ENCODE results near the gene DMXL2. TPM values are rescaled to one million over a fixed set of nuclear protein-coding genes. Genes with fewer than 3 reads are reported as not detected.
"Not testable (repeated sequence)": the region's sequence is repeated elsewhere in the genome, so short reads cannot be mapped to it uniquely, and the experiment has no call there.

DMXL2 gene
- polyA plus RNA-seq, 3 donors from 2014 or later = 0.06 to 0.47 TPM; not detected in 1

- H3K4me3 Mint-ChIP-seq = no peak overlapping the region
- no peaks in the 10 kb centered on the region for H3K9me3 Mint-ChIP-seq
- peaks cover 2 to 12% (median 7%) of the 10 kb centered on the region in 3 donors for H3K27me3 Mint-ChIP-seq (ENCODE audit: low read depth in 3 of 3)
- H3K36me3 Mint-ChIP-seq = no peaks in the 10 kb centered on the region
- DNase-seq = no peak
- H3K4me1 Mint-ChIP-seq = peaks cover 11 to 19% of the 10 kb centered on the region in 2 donors
- H3K27ac Mint-ChIP-seq = no peak overlapping the region
Measured at GRCh38 chr15:51619331-51620035, 3.1 kb downstream of the DMXL2 start.

- Mint-ChIP-seq H3K36me3 (no peaks in the 10 kb centered on the region), H3K4me3 (no peak overlapping the region), H3K27me3 (ENCODE audit: low read depth in 3 of 3) (peaks cover 2 to 8% (median 6%) of the 10 kb centered on the region in 3 donors), H3K27ac (no peak overlapping the region), H3K4me1 (peaks cover 7 to 9% of the 10 kb centered on the region in 2 donors), H3K9me3 (no peaks in the 10 kb centered on the region)
- DNase-seq = no peak
Measured at GRCh38 chr15:51617886-51618285, 4.7 kb downstream of the DMXL2 start.

- no peaks in the 10 kb centered on the region for H3K4me1 Mint-ChIP-seq
- H3K36me3 Mint-ChIP-seq = peaks cover 0 to 5% (median 0%) of the 10 kb centered on the region in 3 donors
- no peak overlapping the region for H3K27ac Mint-ChIP-seq
- H3K9me3 Mint-ChIP-seq = peaks cover 0 to 6% (median 1%) of the 10 kb centered on the region in 6 donors
- peaks cover 0 to 3% (median 2%) of the 10 kb centered on the region in 3 donors for H3K27me3 Mint-ChIP-seq (ENCODE audit: low read depth in 3 of 3)
- no peak for DNase-seq
- no peak overlapping the region for H3K4me3 Mint-ChIP-seq
Measured at GRCh38 chr15:51613951-51614350, 8.6 kb downstream of the DMXL2 start.

- H3K9me3 Mint-ChIP-seq; H3K4me3 Mint-ChIP-seq; DNase-seq; H3K27ac Mint-ChIP-seq; H3K4me1 Mint-ChIP-seq; H3K27me3 Mint-ChIP-seq (ENCODE audit: low read depth in 3 of 3); H3K36me3 Mint-ChIP-seq: not testable (repeated sequence)
Measured at GRCh38 chr15:51612669-51613068, 9.9 kb downstream of the DMXL2 start.

- not testable (repeated sequence) for H3K27ac Mint-ChIP-seq; H3K9me3 Mint-ChIP-seq; H3K36me3 Mint-ChIP-seq; DNase-seq; H3K4me3 Mint-ChIP-seq; H3K4me1 Mint-ChIP-seq; H3K27me3 Mint-ChIP-seq (ENCODE audit: low read depth in 3 of 3)
Measured at GRCh38 chr15:51603462-51603948, 19.1 kb downstream of the DMXL2 start.

- H3K27ac Mint-ChIP-seq = no peak overlapping the region
- peaks cover 0 to 3% (median 0%) of the 10 kb centered on the region in 6 donors for H3K9me3 Mint-ChIP-seq
- no peak overlapping the region for H3K4me3 Mint-ChIP-seq
- H3K4me1 Mint-ChIP-seq = no peaks in the 10 kb centered on the region
- DNase-seq = no peak
- H3K27me3 Mint-ChIP-seq (ENCODE audit: low read depth in 3 of 3) = peaks cover 3 to 4% (median 3%) of the 10 kb centered on the region in 3 donors
- no peaks in the 10 kb centered on the region for H3K36me3 Mint-ChIP-seq
Measured at GRCh38 chr15:51603002-51603401, 19.6 kb downstream of the DMXL2 start.

GRCh38 chr15:51602484-51602883 is 20.1 kb downstream of the DMXL2 start:
- no peak for DNase-seq
- no peak overlapping the region for H3K27ac Mint-ChIP-seq
- H3K27me3 Mint-ChIP-seq (ENCODE audit: low read depth in 3 of 3) = peaks cover 3 to 4% (median 3%) of the 10 kb centered on the region in 3 donors
- H3K4me3 Mint-ChIP-seq = no peak overlapping the region
- H3K4me1 Mint-ChIP-seq = no peaks in the 10 kb centered on the region
- peaks cover 0 to 3% (median 0%) of the 10 kb centered on the region in 6 donors for H3K9me3 Mint-ChIP-seq
- no peaks in the 10 kb centered on the region for H3K36me3 Mint-ChIP-seq

GRCh38 chr15:51601801-51602200 is 20.8 kb downstream of the DMXL2 start:
- peaks cover 0 to 3% (median 0%) of the 10 kb centered on the region in 6 donors for H3K9me3 Mint-ChIP-seq
- H3K4me3 Mint-ChIP-seq = no peak overlapping the region
- peaks cover 0 to 3% (median 0%) of the 10 kb centered on the region in 3 donors for H3K36me3 Mint-ChIP-seq
- no peak for DNase-seq
- H3K4me1 Mint-ChIP-seq = no peaks in the 10 kb centered on the region
- peaks cover 3 to 4% (median 3%) of the 10 kb centered on the region in 3 donors for H3K27me3 Mint-ChIP-seq (ENCODE audit: low read depth in 3 of 3)
- H3K27ac Mint-ChIP-seq = no peak overlapping the region

GRCh38 chr15:51600114-51600513 is 22.5 kb downstream of the DMXL2 start:
- peaks cover 3 to 4% (median 3%) of the 10 kb centered on the region in 3 donors for H3K27me3 Mint-ChIP-seq (ENCODE audit: low read depth in 3 of 3)
- peaks cover 0 to 3% (median 0%) of the 10 kb centered on the region in 3 donors for H3K36me3 Mint-ChIP-seq
- no peaks in the 10 kb centered on the region for H3K4me1 Mint-ChIP-seq
- no peak for DNase-seq
- peaks cover 0 to 3% (median 0%) of the 10 kb centered on the region in 6 donors for H3K9me3 Mint-ChIP-seq
- no peak overlapping the region for H3K27ac Mint-ChIP-seq
- H3K4me3 Mint-ChIP-seq = no peak overlapping the region

- no peak overlapping the region for H3K4me3 Mint-ChIP-seq
- no peaks in the 10 kb centered on the region for H3K4me1 Mint-ChIP-seq
- peaks cover 5 to 31% (median 21%) of the 10 kb centered on the region in 6 donors for H3K9me3 Mint-ChIP-seq
- DNase-seq = no peak
- H3K27ac Mint-ChIP-seq = no peak overlapping the region
- H3K27me3 Mint-ChIP-seq (ENCODE audit: low read depth in 3 of 3) = peaks cover 3 to 4% (median 4%) of the 10 kb centered on the region in 3 donors
- peaks cover 4 to 17% (median 9%) of the 10 kb centered on the region in 3 donors for H3K36me3 Mint-ChIP-seq
Measured at GRCh38 chr15:51589881-51590568, 32.5 kb downstream of the DMXL2 start.

GRCh38 chr15:51588966-51589365 is 33.6 kb downstream of the DMXL2 start:
- Mint-ChIP-seq H3K9me3 (peaks cover 0 to 31% (median 21%) of the 10 kb centered on the region in 6 donors), H3K4me3 (no peak overlapping the region), H3K36me3 (peaks cover 4 to 17% (median 9%) of the 10 kb centered on the region in 3 donors), H3K4me1 (no peaks in the 10 kb centered on the region), H3K27ac (no peak overlapping the region), H3K27me3 (ENCODE audit: low read depth in 3 of 3) (peaks cover 3 to 4% (median 4%) of the 10 kb centered on the region in 3 donors)
- no peak for DNase-seq

- H3K4me1 Mint-ChIP-seq = no peaks in the 10 kb centered on the region
Measured at GRCh38 chr15:51585986-51586385, 36.6 kb downstream of the DMXL2 start.

GRCh38 chr15:51580982-51581381 is 41.6 kb downstream of the DMXL2 start:
- Mint-ChIP-seq H3K4me1 (no peaks in the 10 kb centered on the region), H3K4me3 (no peak overlapping the region), H3K27ac (no peak overlapping the region), H3K9me3 (peaks cover 0 to 8% (median 5%) of the 10 kb centered on the region in 6 donors), H3K36me3 (peaks cover 0 to 9% (median 7%) of the 10 kb centered on the region in 3 donors), H3K27me3 (ENCODE audit: low read depth in 3 of 3) (peaks cover 0 to 1% (median 0%) of the 10 kb centered on the region in 3 donors)
- DNase-seq = no peak

More at GRCh38 chr15:51585986-51586385, 36.6 kb downstream of the DMXL2 start:
- no peak overlapping the region for H3K27ac Mint-ChIP-seq
- no peak for DNase-seq
- H3K4me3 Mint-ChIP-seq = no peak overlapping the region
- peaks cover 0 to 4% (median 0%) of the 10 kb centered on the region in 3 donors for H3K27me3 Mint-ChIP-seq (ENCODE audit: low read depth in 3 of 3)
- peaks cover 0 to 23% (median 14%) of the 10 kb centered on the region in 6 donors for H3K9me3 Mint-ChIP-seq
- H3K36me3 Mint-ChIP-seq = peaks cover 4 to 13% (median 12%) of the 10 kb centered on the region in 3 donors

- Mint-ChIP-seq H3K4me1 (no peaks in the 10 kb centered on the region), H3K9me3 (peaks cover 0 to 8% (median 2%) of the 10 kb centered on the region in 6 donors), H3K27me3 (ENCODE audit: low read depth in 3 of 3) (no peaks in the 10 kb centered on the region), H3K4me3 (no peak overlapping the region), H3K36me3 (peaks cover 0 to 4% (median 2%) of the 10 kb centered on the region in 3 donors), H3K27ac (no peak overlapping the region)
- DNase-seq = no peak
Measured at GRCh38 chr15:51580385-51580784, 42.2 kb downstream of the DMXL2 start.

All from immature natural killer cell (primary cell).